OCI-LY7 (cell line): ENCODE results near the gene FASLG. TPM values are rescaled to one million over a fixed set of nuclear protein-coding genes. Genes with fewer than 3 reads are reported as not detected.

Source experiments
- BruUV-seq: library from RNA; stranded (reverse); fragments of 400-500 nt; replicated peaks from 2 replicates; lab custom pipeline; 2021; lab: Mats Ljungman, UMichigan
- CTCF ChIA-PET: fragments of 300-600 bp; sonication (Branson Sonifier 250); formaldehyde crosslinking; loops from one replicate; lab custom pipeline; 2022; ENCODE audit warnings: antibody characterized with exemption; ENCODE audit not compliant: unreplicated experiment; lab: Charles Lee
- POLR2A ChIA-PET: fragments of 300-600 bp; sonication (Branson Sonifier 250); formaldehyde crosslinking; loops from one replicate; lab custom pipeline; 2022; ENCODE audit warnings: antibody characterized with exemption; lab: Charles Lee
- DNase-seq: peaks from one replicate; pipeline ENCODE4 v3.0.0-alpha.2; 2015; ENCODE audit warnings: low spot score
- H2AFZ ChIP-seq: fragments of 200-600 bp; sonication (generic), shearing (Covaris generic); 2 replicates; pipeline ENCODE4 v1.6.1; 2014; ENCODE audit warnings: mild to moderate bottlenecking, antibody characterized with exemption, low read length, moderate library complexity
- H3K27ac ChIP-seq: fragments of 200-600 bp; sonication (generic); 2 replicates; pipeline ENCODE4 v1.5.1; 2014; ENCODE audit warnings: mixed run types, low read depth, mild to moderate bottlenecking, moderate library complexity, low read length, inconsistent platforms; ENCODE audit not compliant: poor library complexity, severe bottlenecking
- H3K36me3 ChIP-seq: fragments of 200-600 bp; sonication (generic); 2 replicates; pipeline ENCODE4 v1.6.1; 2014; ENCODE audit warnings: mild to moderate bottlenecking, antibody characterized with exemption, low read length, moderate library complexity, mixed read lengths; ENCODE audit not compliant: insufficient read depth
- H3K4me1 ChIP-seq: fragments of 200-600 bp; sonication (generic); 2 replicates; pipeline ENCODE4 v1.5.1; 2014; ENCODE audit warnings: mild to moderate bottlenecking, low read length; ENCODE audit not compliant: insufficient read depth, poor library complexity, severe bottlenecking
- H3K4me2 ChIP-seq: fragments of 200-600 bp; sonication (generic); 2 replicates; pipeline ENCODE4 v1.6.1; 2014; ENCODE audit warnings: mild to moderate bottlenecking, low read length
- H3K4me3 ChIP-seq: fragments of 200-600 bp; sonication (generic); 2 replicates; pipeline ENCODE4 v1.5.1; 2014; ENCODE audit warnings: mild to moderate bottlenecking, low read depth, low read length; ENCODE audit not compliant: poor library complexity, severe bottlenecking
- H3K79me2 ChIP-seq: fragments of 200-600 bp; sonication (generic); 2 replicates; pipeline ENCODE4 v1.6.1; 2016; ENCODE audit warnings: low read depth, mild to moderate bottlenecking, low read length, moderate library complexity, mixed read lengths; ENCODE audit not compliant: insufficient read depth
- H3K9me2 ChIP-seq: fragments of 200-600 bp; sonication (generic); 2 replicates; pipeline ENCODE4 v1.6.1; 2016; ENCODE audit warnings: mild to moderate bottlenecking, low read length, mixed read lengths; ENCODE audit not compliant: insufficient read depth
- H3K9me3 ChIP-seq: fragments of 200-600 bp; sonication (generic); 2 replicates; pipeline ENCODE4 v1.6.1; 2014; ENCODE audit warnings: mild to moderate bottlenecking, mixed run types, low read length, mixed read lengths
- H4K20me1 ChIP-seq: fragments of 200-600 bp; sonication (generic); 2 replicates; pipeline ENCODE4 v1.6.1; 2014; ENCODE audit warnings: mild to moderate bottlenecking, antibody characterized with exemption, low read length, moderate library complexity, mixed read lengths; ENCODE audit not compliant: insufficient read depth
- EZH2phosphoT487 ChIP-seq: fragments of 200-600 bp; sonication (generic); IDR thresholded peaks from 2 replicates; pipeline ENCODE4 v1.6.1; 2018; ENCODE audit warnings: low read depth, borderline replicate concordance, mild to moderate bottlenecking, mixed run types, antibody characterized with exemption, low read length, moderate library complexity, mixed read lengths
- intact Hi-C: fragments of 100-400 bp; cut with micrococcal nuclease; formaldehyde crosslinking; loops from one replicate; pipeline ENCODE4 v1.10.0; 2022; ENCODE audit not compliant: unreplicated experiment
- total RNA-seq, 2 experiments: library from RNA; depleted of rRNA in 1 of 2; stranded (reverse); fragments of >200 nt in 1 of 2; shearing (Covaris generic) in 1 of 2; gene quantifications; 2 replicates each; pipeline ENCODE4 v1.2.3, GENCODE V29; 2014 to 2022
- TF ChIP-seq, protein P1 (sequence below): fragments of 200-600 bp; sonication (generic); conservative IDR thresholded peaks from 2 replicates; pipeline ENCODE4 v1.5.1; 2014; ENCODE audit warnings: mild to moderate bottlenecking, antibody characterized with exemption, low read length, moderate library complexity, mixed read lengths

Gene FASLG
- total RNA-seq, 2 experiments from 2014 or later, result not detected

GRCh38 chr1:172650474-172651193, 8.3 kb upstream of the FASLG start:
- Histone ChIP-seq H3K36me3 (no peaks in the 10 kb centered on the region), H3K4me1 (no peaks in the 10 kb centered on the region), H3K27ac (no peak overlapping the region), H3K9me3 (no peaks in the 10 kb centered on the region), H3K9me2 (no peaks in the 10 kb centered on the region), H3K4me2 (no peak overlapping the region), H2AFZ (no peak overlapping the region), H3K79me2 (no peaks in the 10 kb centered on the region), H3K4me3 (no peak overlapping the region), H4K20me1 (no peaks in the 10 kb centered on the region)
- ChIA-PET CTCF (no interaction called here), POLR2A (interaction anchor here (0.5 kb wide), 1 partner anchor 373 kb away, joined by 4 read pairs; no protein-coding TSS in a partner anchor)
- intact Hi-C loops, result no loop called here
- no peak for DNase-seq
- BruUV-seq, result no TSS peak
- no peak for TF ChIP-seq EZH2phosphoT487
- TF ChIP-seq, protein P1, sequence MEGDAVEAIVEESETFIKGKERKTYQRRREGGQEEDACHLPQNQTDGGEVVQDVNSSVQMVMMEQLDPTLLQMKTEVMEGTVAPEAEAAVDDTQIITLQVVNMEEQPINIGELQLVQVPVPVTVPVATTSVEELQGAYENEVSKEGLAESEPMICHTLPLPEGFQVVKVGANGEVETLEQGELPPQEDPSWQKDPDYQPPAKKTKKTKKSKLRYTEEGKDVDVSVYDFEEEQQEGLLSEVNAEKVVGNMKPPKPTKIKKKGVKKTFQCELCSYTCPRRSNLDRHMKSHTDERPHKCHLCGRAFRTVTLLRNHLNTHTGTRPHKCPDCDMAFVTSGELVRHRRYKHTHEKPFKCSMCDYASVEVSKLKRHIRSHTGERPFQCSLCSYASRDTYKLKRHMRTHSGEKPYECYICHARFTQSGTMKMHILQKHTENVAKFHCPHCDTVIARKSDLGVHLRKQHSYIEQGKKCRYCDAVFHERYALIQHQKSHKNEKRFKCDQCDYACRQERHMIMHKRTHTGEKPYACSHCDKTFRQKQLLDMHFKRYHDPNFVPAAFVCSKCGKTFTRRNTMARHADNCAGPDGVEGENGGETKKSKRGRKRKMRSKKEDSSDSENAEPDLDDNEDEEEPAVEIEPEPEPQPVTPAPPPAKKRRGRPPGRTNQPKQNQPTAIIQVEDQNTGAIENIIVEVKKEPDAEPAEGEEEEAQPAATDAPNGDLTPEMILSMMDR, result no peak

- Histone ChIP-seq H3K36me3 (no peaks in the 10 kb centered on the region), H3K9me3 (no peaks in the 10 kb centered on the region), H3K4me1 (no peaks in the 10 kb centered on the region), H4K20me1 (no peaks in the 10 kb centered on the region), H3K27ac (no peak overlapping the region), H3K4me3 (no peak overlapping the region), H3K9me2 (no peaks in the 10 kb centered on the region), H2AFZ (no peak overlapping the region), H3K79me2 (no peaks in the 10 kb centered on the region), H3K4me2 (no peak overlapping the region)
- CTCF ChIA-PET, result no interaction called here
- TF ChIP-seq, protein P1, result no peak
- TF ChIP-seq EZH2phosphoT487, result no peak
- BruUV-seq, result no TSS peak
- POLR2A ChIA-PET, result no interaction called here
- intact Hi-C loops, result no loop called here
- no peak for DNase-seq
Observed at GRCh38 chr1:172653015-172653709, 5.7 kb upstream of the FASLG start.

DNA sequence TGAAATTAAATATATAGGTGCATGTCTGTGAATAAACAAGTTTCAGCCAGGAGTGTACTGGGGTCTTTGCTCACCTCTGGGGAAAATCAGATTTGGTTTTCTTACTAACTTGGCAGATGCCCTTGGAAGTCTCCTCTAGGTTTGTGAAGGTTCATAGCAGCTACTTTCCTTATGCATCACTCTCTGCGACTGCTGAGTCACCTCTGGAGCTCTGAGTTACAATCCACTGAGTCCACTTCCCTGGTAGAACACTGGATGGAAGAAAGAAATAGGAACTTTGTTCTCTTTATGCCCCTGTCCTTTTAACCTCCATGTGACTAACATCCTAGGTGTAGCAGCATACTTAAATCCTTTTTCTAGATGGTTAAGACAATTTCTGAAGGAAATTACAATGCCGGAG, 4.4 kb upstream of the FASLG start:
- no peaks in the 10 kb centered on the region for H3K9me3 ChIP-seq
- no peaks in the 10 kb centered on the region for H3K36me3 ChIP-seq
- ChIA-PET CTCF (no interaction called here), POLR2A (no interaction called here)
- TF ChIP-seq, protein P1, result no peak
- TF ChIP-seq EZH2phosphoT487, result no peak
- no peak overlapping the region for H3K27ac ChIP-seq
- no peaks in the 10 kb centered on the region for H3K9me2 ChIP-seq
- H3K4me2 ChIP-seq, result no peak overlapping the region
- no peak for DNase-seq
- H3K79me2 ChIP-seq, result no peaks in the 10 kb centered on the region
- no TSS peak for BruUV-seq
- H2AFZ ChIP-seq, result no peak overlapping the region
- intact Hi-C loops, result no loop called here
- H3K4me1 ChIP-seq, result no peaks in the 10 kb centered on the region
- H3K4me3 ChIP-seq, result no peak overlapping the region
- no peaks in the 10 kb centered on the region for H4K20me1 ChIP-seq
